ENCODE data around the gene CRELD1. TPM values are rescaled to one million over a fixed set of nuclear protein-coding genes. Genes with fewer than 3 reads are reported as not detected.

Gene CRELD1
- total and polyA plus RNA-seq, 2 of the 13 experiments (the other 11 are each of a cell fraction or from before 2014, with no cell fraction given), result 27.1 to 61.9 TPM

- TF ChIP-seq STAT6 (CRISPR knock-in tag; IDR thresholded peaks at IDR 0.05; ENCODE audit: borderline replicate concordance) (peak; percentile 46; the same call in 1 of the 2 replicates), ASH2L (IDR thresholded peaks at IDR 0.05; ENCODE audit: insufficient read length, low read depth, low read length) (peak; percentile 40), CENPX (CRISPR knock-in tag; IDR thresholded peaks at IDR 0.05) (no peak), KDM3A (CRISPR knock-in tag; IDR thresholded peaks at IDR 0.05; ENCODE audit: low read depth) (peak; percentile 30; the same call in 1 of the 2 replicates), NFIB (CRISPR knock-in tag; IDR thresholded peaks at IDR 0.05; ENCODE audit: borderline replicate concordance) (no peak), MIER2 (CRISPR knock-in tag; IDR thresholded peaks at IDR 0.05) (no peak), KDM4B (CRISPR knock-in tag; IDR thresholded peaks at IDR 0.05) (no peak), PAXIP1 (CRISPR knock-in tag; conservative IDR thresholded peaks at IDR 0.05) (peak; percentile 37), REPIN1 (CRISPR knock-in tag; IDR thresholded peaks at IDR 0.05; ENCODE audit: borderline replicate concordance, low read depth) (peak; percentile 57; the same call in 1 of the 2 replicates)
- TF ChIP-seq, protein P1, sequence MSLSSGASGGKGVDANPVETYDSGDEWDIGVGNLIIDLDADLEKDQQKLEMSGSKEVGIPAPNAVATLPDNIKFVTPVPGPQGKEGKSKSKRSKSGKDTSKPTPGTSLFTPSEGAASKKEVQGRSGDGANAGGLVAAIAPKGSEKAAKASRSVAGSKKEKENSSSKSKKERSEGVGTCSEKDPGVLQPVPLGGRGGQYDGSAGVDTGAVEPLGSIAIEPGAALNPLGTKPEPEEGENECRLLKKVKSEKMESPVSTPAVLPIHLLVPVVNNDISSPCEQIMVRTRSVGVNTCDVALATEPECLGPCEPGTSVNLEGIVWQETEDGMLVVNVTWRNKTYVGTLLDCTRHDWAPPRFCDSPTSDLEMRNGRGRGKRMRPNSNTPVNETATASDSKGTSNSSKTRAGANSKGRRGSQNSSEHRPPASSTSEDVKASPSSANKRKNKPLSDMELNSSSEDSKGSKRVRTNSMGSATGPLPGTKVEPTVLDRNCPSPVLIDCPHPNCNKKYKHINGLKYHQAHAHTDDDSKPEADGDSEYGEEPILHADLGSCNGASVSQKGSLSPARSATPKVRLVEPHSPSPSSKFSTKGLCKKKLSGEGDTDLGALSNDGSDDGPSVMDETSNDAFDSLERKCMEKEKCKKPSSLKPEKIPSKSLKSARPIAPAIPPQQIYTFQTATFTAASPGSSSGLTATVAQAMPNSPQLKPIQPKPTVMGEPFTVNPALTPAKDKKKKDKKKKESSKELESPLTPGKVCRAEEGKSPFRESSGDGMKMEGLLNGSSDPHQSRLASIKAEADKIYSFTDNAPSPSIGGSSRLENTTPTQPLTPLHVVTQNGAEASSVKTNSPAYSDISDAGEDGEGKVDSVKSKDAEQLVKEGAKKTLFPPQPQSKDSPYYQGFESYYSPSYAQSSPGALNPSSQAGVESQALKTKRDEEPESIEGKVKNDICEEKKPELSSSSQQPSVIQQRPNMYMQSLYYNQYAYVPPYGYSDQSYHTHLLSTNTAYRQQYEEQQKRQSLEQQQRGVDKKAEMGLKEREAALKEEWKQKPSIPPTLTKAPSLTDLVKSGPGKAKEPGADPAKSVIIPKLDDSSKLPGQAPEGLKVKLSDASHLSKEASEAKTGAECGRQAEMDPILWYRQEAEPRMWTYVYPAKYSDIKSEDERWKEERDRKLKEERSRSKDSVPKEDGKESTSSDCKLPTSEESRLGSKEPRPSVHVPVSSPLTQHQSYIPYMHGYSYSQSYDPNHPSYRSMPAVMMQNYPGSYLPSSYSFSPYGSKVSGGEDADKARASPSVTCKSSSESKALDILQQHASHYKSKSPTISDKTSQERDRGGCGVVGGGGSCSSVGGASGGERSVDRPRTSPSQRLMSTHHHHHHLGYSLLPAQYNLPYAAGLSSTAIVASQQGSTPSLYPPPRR (CRISPR knock-in tag; IDR thresholded peaks at IDR 0.05; ENCODE audit: borderline replicate concordance), result no peak; the same call in none of the 2 replicates
- TF ChIP-seq, protein P2, sequence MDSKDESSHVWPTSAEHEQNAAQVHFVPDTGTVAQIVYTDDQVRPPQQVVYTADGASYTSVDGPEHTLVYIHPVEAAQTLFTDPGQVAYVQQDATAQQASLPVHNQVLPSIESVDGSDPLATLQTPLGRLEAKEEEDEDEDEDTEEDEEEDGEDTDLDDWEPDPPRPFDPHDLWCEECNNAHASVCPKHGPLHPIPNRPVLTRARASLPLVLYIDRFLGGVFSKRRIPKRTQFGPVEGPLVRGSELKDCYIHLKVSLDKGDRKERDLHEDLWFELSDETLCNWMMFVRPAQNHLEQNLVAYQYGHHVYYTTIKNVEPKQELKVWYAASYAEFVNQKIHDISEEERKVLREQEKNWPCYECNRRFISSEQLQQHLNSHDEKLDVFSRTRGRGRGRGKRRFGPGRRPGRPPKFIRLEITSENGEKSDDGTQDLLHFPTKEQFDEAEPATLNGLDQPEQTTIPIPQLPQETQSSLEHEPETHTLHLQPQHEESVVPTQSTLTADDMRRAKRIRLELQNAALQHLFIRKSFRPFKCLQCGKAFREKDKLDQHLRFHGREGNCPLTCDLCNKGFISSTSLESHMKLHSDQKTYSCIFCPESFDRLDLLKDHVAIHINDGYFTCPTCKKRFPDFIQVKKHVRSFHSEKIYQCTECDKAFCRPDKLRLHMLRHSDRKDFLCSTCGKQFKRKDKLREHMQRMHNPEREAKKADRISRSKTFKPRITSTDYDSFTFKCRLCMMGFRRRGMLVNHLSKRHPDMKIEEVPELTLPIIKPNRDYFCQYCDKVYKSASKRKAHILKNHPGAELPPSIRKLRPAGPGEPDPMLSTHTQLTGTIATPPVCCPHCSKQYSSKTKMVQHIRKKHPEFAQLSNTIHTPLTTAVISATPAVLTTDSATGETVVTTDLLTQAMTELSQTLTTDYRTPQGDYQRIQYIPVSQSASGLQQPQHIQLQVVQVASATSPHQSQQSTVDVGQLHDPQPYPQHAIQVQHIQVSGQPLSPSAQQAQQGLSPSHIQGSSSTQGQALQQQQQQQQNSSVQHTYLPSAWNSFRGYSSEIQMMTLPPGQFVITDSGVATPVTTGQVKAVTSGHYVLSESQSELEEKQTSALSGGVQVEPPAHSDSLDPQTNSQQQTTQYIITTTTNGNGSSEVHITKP (CRISPR knock-in tag; IDR thresholded peaks at IDR 0.05; ENCODE audit: low read depth), result no peak
These were observed 12.7 kb downstream of the CRELD1 start (continued) for GRCh38 chr3:9946112-9947024.
